Activated CD4-positive, alpha-beta T cell treated with anti-CD3 and anti-CD28 coated beads, Interleukin-10, Interleukin-2, amounts not matched to agents 100 ng/mL and 50 ng/mL, durations not matched to agents 16 hours and 8 hours (primary cell): ENCODE data around the gene VSIG10L.
A peak's percentile ranks its signal among the peaks of the same experiment; 100 is the strongest.

Source experiments
- DNase-seq: peaks from one replicate; pipeline ENCODE4 v3.0.0-alpha.2; 2020

Gene VSIG10L

GRCh38 chr19:51337861-51338562, 3.9 kb downstream of the VSIG10L start:
- DNase-seq: no peak

DNA sequence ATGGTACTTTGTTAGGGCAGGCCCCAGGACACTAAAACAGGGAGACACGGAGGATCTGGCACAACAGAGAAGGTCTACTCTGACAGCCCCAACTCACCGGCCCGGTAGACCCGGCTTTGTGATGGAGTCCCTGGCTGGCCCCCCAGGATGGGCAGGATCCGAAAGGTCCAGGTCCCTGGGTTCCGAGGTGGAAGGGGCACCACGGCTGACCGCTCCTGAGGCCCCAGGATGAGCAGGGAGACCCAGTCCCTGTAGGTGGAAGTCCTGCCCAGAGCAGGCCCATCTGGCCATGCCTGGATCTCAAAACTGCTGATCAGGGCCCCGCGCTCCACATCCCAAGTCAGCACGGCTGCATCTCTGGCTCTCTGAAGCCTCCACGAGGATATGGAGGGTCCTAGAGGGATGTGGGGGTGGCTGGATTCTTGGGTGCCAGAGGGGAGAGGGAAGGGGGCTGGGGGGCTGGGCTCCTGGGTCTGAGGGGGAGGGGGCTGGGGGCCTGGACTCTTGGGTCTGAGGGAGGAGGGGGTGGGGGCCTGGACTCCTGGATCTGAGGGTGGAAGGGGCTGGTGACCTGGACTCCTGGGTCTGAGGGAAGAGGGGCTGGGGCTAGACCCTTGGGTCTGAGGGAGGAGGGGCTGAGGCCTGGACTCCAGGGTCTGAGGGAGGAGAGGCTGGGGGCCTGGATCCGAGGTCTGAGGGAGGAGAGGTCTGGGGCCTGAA, 4.6 kb downstream of the VSIG10L start:
- no peak for DNase-seq

DNA sequence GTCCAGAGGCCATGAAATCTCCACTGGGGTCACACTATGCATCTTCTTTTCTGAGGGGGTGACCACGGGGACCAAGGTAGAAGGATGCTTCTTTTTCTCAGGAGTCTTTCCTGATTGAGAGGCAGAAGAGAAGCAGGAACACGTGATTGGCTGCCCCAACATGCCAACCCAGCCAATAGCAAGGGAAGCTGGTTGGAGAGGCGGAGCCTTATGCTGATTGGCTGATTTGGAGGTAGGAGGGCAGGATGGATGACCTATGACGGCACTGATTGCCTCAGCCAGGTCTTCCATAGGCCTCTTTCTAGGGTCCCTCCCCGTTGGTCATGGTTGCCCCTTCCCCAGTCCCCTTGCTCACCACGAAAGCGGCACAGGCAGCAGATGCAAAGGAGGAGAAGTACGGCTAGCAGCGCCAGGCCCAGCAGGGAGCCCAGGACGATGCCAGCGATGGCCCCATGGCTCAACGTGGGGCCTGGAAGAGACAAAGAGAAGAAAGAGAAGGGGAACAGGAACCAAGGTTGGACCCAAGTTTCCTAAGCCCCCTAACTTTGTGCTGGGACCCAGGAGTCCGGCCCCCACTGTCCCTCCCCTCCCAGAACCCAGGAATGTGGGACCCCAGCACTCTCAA, 8.0 kb downstream of the VSIG10L start:
- DNase-seq: no peak

GRCh38 chr19:51331716-51332115, 10.2 kb downstream of the VSIG10L start:
- no peak for DNase-seq

DNA sequence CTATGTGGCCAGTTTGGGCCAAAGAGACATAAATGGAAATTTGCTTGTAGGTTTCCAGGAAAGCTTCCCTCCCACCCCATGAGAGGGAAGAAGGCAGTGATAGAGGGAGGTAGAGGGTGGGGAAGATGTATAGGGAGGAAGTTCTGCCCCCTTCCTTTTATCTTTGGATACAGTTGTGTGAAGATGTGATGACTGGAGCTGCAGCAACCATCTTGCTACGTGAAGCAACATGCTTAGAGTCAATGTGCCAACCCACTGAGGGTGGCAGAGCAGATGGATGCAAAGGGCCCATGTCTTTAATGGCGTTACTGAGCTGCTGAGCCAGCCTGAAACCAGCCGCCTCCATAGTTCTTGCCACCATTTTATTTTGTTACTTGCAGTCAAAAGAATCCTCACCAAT, 10.7 kb downstream of the VSIG10L start:
- no peak for DNase-seq

DNA sequence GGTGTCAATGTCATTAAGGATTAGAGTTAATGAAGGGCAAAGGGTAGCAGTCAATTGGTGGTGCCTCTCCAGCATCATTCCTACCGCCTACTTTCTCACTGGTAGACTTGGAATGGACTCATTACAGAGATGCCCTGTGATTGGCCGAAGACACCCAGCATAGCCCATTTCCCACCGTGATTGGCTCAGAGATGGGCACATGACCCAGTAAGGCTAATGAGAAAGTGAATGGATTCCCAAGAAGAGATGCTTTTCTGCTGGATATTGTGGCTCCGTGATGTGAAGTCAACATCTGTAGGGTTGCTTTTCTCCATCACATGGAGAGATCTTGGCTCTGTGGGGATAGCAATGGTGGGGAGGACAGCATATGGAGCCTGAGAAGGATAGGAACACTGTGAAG, 11.6 kb downstream of the VSIG10L start:
- DNase-seq: no peak

GRCh38 chr19:51329411-51329810, 12.5 kb downstream of the VSIG10L start:
- DNase-seq: no peak

GRCh38 chr19:51327066-51328001, 14.6 kb downstream of the VSIG10L start:
- peak; percentile 76 for DNase-seq

DNA sequence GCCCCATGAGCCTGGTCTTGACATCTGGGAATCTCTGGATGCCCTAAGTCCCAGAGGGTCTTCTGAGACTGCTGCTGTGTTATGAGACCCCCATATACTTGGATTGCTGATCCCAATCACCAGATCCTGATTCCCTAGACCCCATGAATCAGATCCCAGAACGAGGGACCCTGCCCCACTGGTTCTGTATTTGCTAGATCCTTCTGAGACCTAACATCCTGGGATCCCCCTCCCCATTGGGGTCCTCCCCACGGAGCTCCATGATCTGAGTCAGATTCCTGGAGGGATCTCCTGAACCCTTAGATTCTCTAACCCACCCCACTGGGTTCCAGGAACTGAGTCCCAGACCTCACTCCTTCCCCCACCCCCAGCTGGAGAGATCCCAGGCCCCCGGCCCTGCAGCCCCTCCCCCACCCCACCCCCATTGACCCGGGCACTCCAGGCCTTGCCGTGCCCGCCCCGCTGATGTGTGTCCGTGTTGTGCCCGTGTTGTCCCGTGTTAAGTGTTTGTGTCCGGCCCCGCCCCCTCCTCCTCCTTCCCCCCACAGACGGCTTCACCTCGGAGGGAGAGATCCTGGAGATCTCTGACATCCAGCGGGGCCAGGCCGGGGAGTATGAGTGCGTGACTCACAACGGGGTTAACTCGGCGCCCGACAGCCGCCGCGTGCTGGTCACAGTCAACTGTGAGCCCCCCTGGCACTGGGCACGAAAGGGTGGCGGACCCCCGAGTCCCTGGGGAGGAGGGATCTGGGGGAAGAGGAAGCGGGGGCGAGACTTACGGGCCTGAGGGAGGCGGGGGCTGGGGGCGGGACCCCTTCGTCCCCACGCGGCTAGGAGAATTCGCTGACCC, 15.5 kb downstream of the VSIG10L start:
- no peak for DNase-seq

GRCh38 chr19:51325161-51325976, 16.6 kb downstream of the VSIG10L start:
- DNase-seq: no peak

DNA sequence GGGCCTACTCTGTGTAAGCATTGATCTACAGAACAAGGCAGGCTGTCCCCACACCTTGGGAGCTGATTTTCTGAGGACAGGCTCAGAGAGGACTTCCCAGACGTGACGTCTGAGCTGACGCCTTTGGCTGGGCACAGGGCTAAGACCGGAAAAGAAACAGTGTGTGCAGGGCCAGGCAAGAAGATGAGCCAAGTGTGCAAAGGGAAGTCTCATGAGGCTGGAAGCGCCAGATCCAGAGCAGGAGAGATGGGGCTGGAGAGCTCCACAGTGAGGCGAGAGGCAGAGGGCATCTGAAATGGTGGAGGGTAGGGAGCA, 17.8 kb downstream of the VSIG10L start:
- no peak for DNase-seq

DNA sequence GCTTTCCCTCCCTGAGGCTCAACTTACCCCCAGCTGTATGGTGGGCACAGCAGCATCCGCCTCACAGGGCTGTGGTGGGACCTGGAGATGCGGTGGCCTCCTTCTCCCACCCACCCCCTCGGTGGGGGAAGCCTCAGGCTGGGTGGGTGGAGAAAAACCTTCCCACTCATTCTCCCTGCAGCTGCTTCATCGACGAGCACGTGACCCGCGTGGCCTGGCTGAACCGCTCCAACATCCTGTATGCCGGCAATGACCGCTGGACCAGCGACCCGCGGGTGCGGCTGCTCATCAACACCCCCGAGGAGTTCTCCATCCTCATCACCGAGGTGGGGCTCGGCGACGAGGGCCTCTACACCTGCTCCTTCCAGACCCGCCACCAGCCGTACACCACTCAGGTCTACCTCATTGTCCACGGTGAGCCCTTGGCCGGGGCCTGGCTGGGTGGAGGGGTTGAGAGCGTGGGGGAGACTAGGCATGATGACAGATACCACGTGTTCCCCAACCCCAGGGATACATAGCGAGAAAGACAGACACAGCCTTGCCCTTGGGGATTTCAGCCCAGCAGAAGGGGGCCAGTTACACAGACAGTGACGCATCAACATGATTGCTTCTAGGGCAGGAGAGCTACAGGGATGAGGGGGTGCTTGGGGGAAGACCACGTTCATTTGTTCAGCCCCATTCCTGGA, 18.3 kb downstream of the VSIG10L start:
- no peak for DNase-seq

DNA sequence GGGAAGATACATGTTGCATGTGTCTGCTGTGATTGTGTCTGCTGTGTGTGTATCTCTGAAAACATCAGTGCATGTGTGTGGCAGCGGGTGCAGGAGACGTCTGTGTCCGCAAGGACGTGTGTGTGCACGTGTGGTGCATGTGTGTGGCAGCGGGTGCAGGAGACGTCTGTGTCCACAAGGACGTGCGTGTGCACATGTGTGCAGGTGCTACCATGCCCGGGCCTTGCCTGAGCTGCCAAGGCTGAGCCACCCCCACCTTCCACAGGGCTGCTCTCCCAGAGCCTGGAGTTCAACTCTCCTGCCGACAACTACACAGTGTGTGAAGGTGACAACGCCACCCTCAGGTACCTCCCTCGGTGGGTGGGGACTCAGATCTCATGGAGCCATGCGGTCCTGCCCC, 20.1 kb downstream of the VSIG10L start:
- no peak for DNase-seq

- DNase-seq: no peak
These were observed 21.7 kb downstream of the VSIG10L start for GRCh38 chr19:51320280-51320657.

- DNase-seq: no peak
These were observed 22.2 kb downstream of the VSIG10L start for GRCh38 chr19:51319649-51320279.

- DNase-seq: no peak
These were observed 23.0 kb downstream of the VSIG10L start for GRCh38 chr19:51318687-51319648.

DNA sequence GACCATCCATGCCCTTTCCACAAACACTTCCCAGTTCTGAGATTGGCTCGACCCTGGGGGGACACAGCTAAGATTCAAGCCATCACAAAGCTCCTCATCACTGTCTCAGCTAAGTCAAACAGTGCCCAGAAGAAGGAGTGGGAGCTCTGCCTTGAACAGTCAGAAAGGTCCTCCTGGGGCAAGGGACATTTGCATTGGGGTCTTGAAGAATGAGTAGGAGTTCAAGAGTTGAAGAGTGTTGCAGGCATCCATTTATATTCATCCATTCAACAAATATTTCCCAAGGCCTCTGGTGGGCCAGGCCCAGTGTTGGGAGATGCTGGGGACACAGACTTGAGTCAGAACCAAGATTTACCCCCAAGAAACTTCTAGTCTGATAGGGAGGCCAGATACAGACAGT, 24.0 kb downstream of the VSIG10L start:
- DNase-seq: no peak

- DNase-seq: no peak
These were observed 24.6 kb downstream of the VSIG10L start for GRCh38 chr19:51317376-51317775.

GRCh38 chr19:51316688-51317087, 25.3 kb downstream of the VSIG10L start:
- no peak for DNase-seq
